SU-DHL-6 (cell line): Measurements from ENCODE around the gene PARVA.

ENCODE experiments used
- CTCF ChIP-seq: fragments of 200-600 bp; sonication (generic); IDR thresholded peaks from one replicate; pipeline ENCODE4 v1.5.1; 2017; ENCODE audit warnings: antibody characterized with exemption, mild to moderate bottlenecking, low read length, moderate library complexity; ENCODE audit not compliant: insufficient read depth, poor library complexity, severe bottlenecking
- EZH2phosphoT487 ChIP-seq: fragments of 200-600 bp; sonication (generic), shearing (Covaris generic); conservative IDR thresholded peaks from 2 replicates; pipeline ENCODE4 v1.6.1; 2018; ENCODE audit warnings: mild to moderate bottlenecking, antibody characterized with exemption, low read length, moderate library complexity, mixed read lengths

- no peak for TF ChIP-seq CTCF
- TF ChIP-seq EZH2phosphoT487 = no peak
Observed at GRCh38 chr11:12508151-12508751, 130.9 kb downstream of the PARVA start.
